B cell (primary cell): ENCODE results near the gene C7orf25. TPM values are rescaled to one million over a fixed set of nuclear protein-coding genes. Genes with fewer than 3 reads are reported as not detected.

Experiments
- ATAC-seq: fragments of 200-7000 bp; cut with Tn5 transposase; one replicate; pipeline ENCODE4 v1.10.0; 2021; ENCODE audit warnings: low read depth, mild to moderate bottlenecking, moderate number of reproducible peaks, moderate library complexity
- CTCF ChIA-PET: fragments of 350-600 bp; sonication (Branson Sonifier 250); formaldehyde crosslinking; loops from one replicate; lab custom pipeline; 2021; ENCODE audit warnings: antibody characterized with exemption, inconsistent platforms; lab: Charles Lee
- POLR2A ChIA-PET: fragments of 350-600 bp; sonication (Branson Sonifier 250); formaldehyde crosslinking; loops from one replicate; lab custom pipeline; 2021; ENCODE audit warnings: antibody characterized with exemption; lab: Charles Lee
- DNase-seq: peaks from one replicate; pipeline ENCODE4 v3.0.0; 2013
- H2AFZ ChIP-seq: 2 replicates; pipeline ENCODE4 v1.6.1; 2012; ENCODE audit warnings: mild to moderate bottlenecking, low read depth, low read length; ENCODE audit not compliant: insufficient read depth, poor library complexity, severe bottlenecking
- H3K27ac ChIP-seq, 2 donors: 1 replicate in 1 of 2; 2 replicates in 1 of 2; pipeline ENCODE4 v1.5.1; 2012 to 2013; ENCODE audit warnings: low read length in 2 of 2, mild to moderate bottlenecking in 2 of 2, moderate library complexity in 1 of 2
- H3K27me3 ChIP-seq, 4 experiments: fragments of 200-600 bp in 1 of 4; sonication (generic) in 1 of 4; replicated peaks in 1 of 4; 1 replicate in 2 of 4; 2 replicates in 2 of 4; pipeline versions ENCODE4 v1.6.1 to v1.7.0; 2013 to 2016; ENCODE audit warnings: low read length in 3 of 4, mild to moderate bottlenecking in 2 of 4, mixed read lengths in 1 of 4, moderate library complexity in 1 of 4; ENCODE audit not compliant: insufficient read depth in 4 of 4, control insufficient read depth in 3 of 4; ENCODE audit errors: control extremely low read depth in 1 of 4
- H3K36me3 ChIP-seq, 2 experiments: replicated peaks in 1 of 2; 1 replicate in 1 of 2; 2 replicates in 1 of 2; pipeline versions ENCODE4 v1.6.1 to v1.7.1; 2013; ENCODE audit warnings: low read length in 1 of 2; ENCODE audit not compliant: insufficient read depth in 2 of 2, control insufficient read depth in 1 of 2; ENCODE audit errors: control extremely low read depth in 1 of 2, extremely low read depth in 1 of 2
- H3K4me1 ChIP-seq, 2 donors: fragments of 200-600 bp in 1 of 2; sonication (generic) in 1 of 2; 1 replicate in 1 of 2; 2 replicates in 1 of 2; pipeline versions ENCODE4 v1.5.1 to v1.6.1; 2013 to 2017; ENCODE audit warnings: low read length in 2 of 2; ENCODE audit not compliant: control insufficient read depth in 2 of 2, insufficient read depth in 2 of 2
- H3K4me2 ChIP-seq: replicated peaks from 2 replicates; pipeline ENCODE3; 2012; ENCODE audit warnings: mild to moderate bottlenecking, low read depth, low read length; ENCODE audit not compliant: poor library complexity, severe bottlenecking
- H3K4me3 ChIP-seq, 5 experiments: fragments of 200-600 bp in 1 of 5; sonication (generic) in 1 of 5; 1 replicate in 3 of 5; 2 replicates in 2 of 5; pipeline versions ENCODE4 v1.5.1 to v1.7.0; 2011 to 2016; ENCODE audit warnings: low read length in 4 of 5, mild to moderate bottlenecking in 4 of 5, low read depth in 2 of 5, control low read depth in 1 of 5, moderate library complexity in 1 of 5; ENCODE audit not compliant: insufficient read depth in 1 of 5; ENCODE audit errors: control extremely low read depth in 1 of 5, extremely low read depth in 1 of 5
- H3K79me2 ChIP-seq: fragments of 200-600 bp; sonication (generic); one replicate; pipeline ENCODE4 v1.6.0; 2016; ENCODE audit warnings: low read length; ENCODE audit not compliant: control insufficient read depth, insufficient read depth
- H3K9ac ChIP-seq: fragments of 200-600 bp; sonication (generic); 2 replicates; pipeline ENCODE4 v1.6.1; 2017; ENCODE audit warnings: mild to moderate bottlenecking, low read length, moderate library complexity
- H3K9me3 ChIP-seq, 3 donors: one replicate each; pipeline versions ENCODE4 v1.6.1 to v1.7.1; 2013; ENCODE audit warnings: low read length in 2 of 3; ENCODE audit not compliant: control insufficient read depth in 2 of 3, insufficient read depth in 1 of 3; ENCODE audit errors: control extremely low read depth in 1 of 3
- H4K20me1 ChIP-seq: 2 replicates; pipeline ENCODE4 v1.6.0; 2012; ENCODE audit warnings: mild to moderate bottlenecking, low read length; ENCODE audit not compliant: insufficient read depth, control insufficient read depth, poor library complexity, severe bottlenecking
- H3K27ac Mint-ChIP-seq: one replicate; pipeline ENCODE4 v1.8.0; 2021; ENCODE audit warnings: mixed read lengths
- H3K27me3 Mint-ChIP-seq: one replicate; pipeline ENCODE4 v1.8.0; 2021; ENCODE audit warnings: mixed read lengths
- H3K4me1 Mint-ChIP-seq: one replicate; pipeline ENCODE4 v1.8.0; 2021; ENCODE audit warnings: mixed read lengths
- H3K4me3 Mint-ChIP-seq: one replicate; pipeline ENCODE4 v1.8.0; 2021; ENCODE audit warnings: mixed read lengths
- H3K9me3 Mint-ChIP-seq: one replicate; pipeline ENCODE4 v1.8.0; 2022; ENCODE audit warnings: mixed read lengths; ENCODE audit not compliant: insufficient read depth
- EZH2 ChIP-seq: IDR thresholded peaks from 2 replicates; pipeline ENCODE4 v1.6.1; 2012; ENCODE audit warnings: borderline replicate concordance, low read depth, mild to moderate bottlenecking, moderate library complexity, low read length; ENCODE audit not compliant: insufficient read depth, poor library complexity, severe bottlenecking
- WGBS: methylation state at CpG from one replicate; pipeline ENCODE4 v1.1.5; 2013; ENCODE audit warnings: missing lambda C conversion rate; ENCODE audit not compliant: insufficient coverage; 5-methylcytosine and 5-hydroxymethylcytosine counted together
- intact Hi-C: fragments of 100-400 bp; cut with micrococcal nuclease; formaldehyde crosslinking; loops from one replicate; pipeline ENCODE4 v1.10.0; 2022
- polyA plus RNA-seq: library from polyadenylated mRNA; depleted of rRNA; stranded (reverse); fragments of >200 nt; gene quantifications from 2 replicates; pipeline ENCODE4 v1.2.3, GENCODE V29; 2012
- total RNA-seq, 2 donors: library from RNA; stranded (reverse); fragments of 120-200 nt in 1 of 2; gene quantifications; 1 replicate in 1 of 2; 2 replicates in 1 of 2; pipeline versions ENCODE4 v1.2.3 to v1.2.4, GENCODE V29; 2013 to 2022
- TF ChIP-seq, protein P1 (sequence below): fragments of 200-600 bp; IDR thresholded peaks from one replicate; pipeline ENCODE4 v1.8.0; 2022; ENCODE audit warnings: antibody characterized with exemption, mild to moderate bottlenecking

The C7orf25 gene
- total and polyA plus RNA-seq, 2 donors (not counting 1 experiment from before 2014, with no cell fraction given), result 2.1 to 11.8 TPM

DNA sequence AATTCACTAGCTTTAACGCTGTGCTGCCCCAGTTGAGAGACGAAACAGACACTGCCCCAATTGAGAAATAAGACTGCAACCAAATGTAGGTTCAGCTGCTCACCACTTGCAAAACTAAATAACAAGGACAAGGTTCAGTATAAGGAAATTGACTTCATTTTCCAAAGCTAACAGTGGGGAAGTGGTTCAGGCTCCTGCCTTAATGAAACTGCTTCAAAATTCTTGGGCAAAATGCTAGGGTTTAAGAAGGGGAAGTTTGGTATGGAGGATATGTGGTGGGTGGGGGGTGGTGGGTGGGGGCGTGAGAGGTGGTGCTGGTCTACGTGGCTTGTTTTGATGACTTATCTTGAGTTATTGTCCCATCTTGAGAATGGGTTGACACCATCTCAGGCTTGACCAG lies 42.1 kb upstream of the C7orf25 start:
- H3K79me2 ChIP-seq, result no peaks in the 10 kb centered on the region
- CTCF ChIA-PET, result interaction anchor here (1.0 kb wide), 1 partner anchor 13 kb away, joined by 3 read pairs; no protein-coding TSS in a partner anchor

DNA sequence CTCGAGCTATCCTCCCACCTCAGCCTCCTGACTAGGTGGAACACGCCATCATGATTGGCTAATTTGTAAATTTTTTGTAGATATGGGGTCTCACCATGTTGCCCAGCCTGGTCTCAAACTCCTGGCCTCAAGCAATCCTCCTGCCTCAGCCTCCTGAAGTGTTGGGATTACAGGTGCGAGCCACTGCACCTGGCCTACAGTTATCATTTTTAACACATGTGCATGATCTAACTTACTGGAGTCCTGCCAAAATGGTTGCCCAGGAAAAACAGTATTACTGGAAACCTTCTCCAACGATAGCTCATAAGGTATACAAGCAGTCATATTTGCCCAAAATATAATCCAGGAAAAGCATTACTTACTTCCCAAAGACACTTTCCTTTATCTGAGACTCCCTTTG lies 40.5 kb upstream of the C7orf25 start:
- Mint-ChIP-seq H3K4me1 (no peaks in the 10 kb centered on the region), H3K4me3 (no peak overlapping the region), H3K9me3 (no peaks in the 10 kb centered on the region), H3K27ac (no peak overlapping the region), H3K27me3 (peaks cover 5% of the 10 kb centered on the region)
- DNase-seq, result no peak
- no peak overlapping the region for H3K9ac ChIP-seq
- no peak overlapping the region for H2AFZ ChIP-seq
- intact Hi-C loops, result no loop called here
- no peaks in the 10 kb centered on the region for H3K79me2 ChIP-seq
- WGBS, result 81% methylated on average over 2 of the region's 4 CpGs
- H3K9me3 ChIP-seq, result peaks cover 0 to 10% (median 1%) of the 10 kb centered on the region in 3 donors
- H3K27me3 ChIP-seq, result no peaks in the 10 kb centered on the region
- CTCF ChIA-PET, result interaction anchor here (1.0 kb wide), 1 partner anchor 11 kb away, joined by 3 read pairs; no protein-coding TSS in a partner anchor
- no peaks in the 10 kb centered on the region for H3K36me3 ChIP-seq
- H3K4me2 ChIP-seq, result no peak overlapping the region
- POLR2A ChIA-PET, result no interaction called here
- H3K4me1 ChIP-seq, result no peaks in the 10 kb centered on the region
- no peak for ATAC-seq
- no peaks in the 10 kb centered on the region for H4K20me1 ChIP-seq
- TF ChIP-seq EZH2, result no peak
- TF ChIP-seq, protein P1, sequence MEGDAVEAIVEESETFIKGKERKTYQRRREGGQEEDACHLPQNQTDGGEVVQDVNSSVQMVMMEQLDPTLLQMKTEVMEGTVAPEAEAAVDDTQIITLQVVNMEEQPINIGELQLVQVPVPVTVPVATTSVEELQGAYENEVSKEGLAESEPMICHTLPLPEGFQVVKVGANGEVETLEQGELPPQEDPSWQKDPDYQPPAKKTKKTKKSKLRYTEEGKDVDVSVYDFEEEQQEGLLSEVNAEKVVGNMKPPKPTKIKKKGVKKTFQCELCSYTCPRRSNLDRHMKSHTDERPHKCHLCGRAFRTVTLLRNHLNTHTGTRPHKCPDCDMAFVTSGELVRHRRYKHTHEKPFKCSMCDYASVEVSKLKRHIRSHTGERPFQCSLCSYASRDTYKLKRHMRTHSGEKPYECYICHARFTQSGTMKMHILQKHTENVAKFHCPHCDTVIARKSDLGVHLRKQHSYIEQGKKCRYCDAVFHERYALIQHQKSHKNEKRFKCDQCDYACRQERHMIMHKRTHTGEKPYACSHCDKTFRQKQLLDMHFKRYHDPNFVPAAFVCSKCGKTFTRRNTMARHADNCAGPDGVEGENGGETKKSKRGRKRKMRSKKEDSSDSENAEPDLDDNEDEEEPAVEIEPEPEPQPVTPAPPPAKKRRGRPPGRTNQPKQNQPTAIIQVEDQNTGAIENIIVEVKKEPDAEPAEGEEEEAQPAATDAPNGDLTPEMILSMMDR, result no peak
- H3K27ac ChIP-seq, result no peak overlapping the region
- H3K4me3 ChIP-seq, result no peak overlapping the region

More for the DNA sequence above, 42.1 kb upstream of the C7orf25 start:
- intact Hi-C loops, result no loop called here
- H3K27me3 ChIP-seq, result no peaks in the 10 kb centered on the region
- H3K9me3 ChIP-seq, result peaks cover 0 to 10% (median 1%) of the 10 kb centered on the region in 3 donors
- H3K4me1 ChIP-seq, result no peaks in the 10 kb centered on the region
- Mint-ChIP-seq H3K4me3 (no peak overlapping the region), H3K27me3 (peaks cover 5% of the 10 kb centered on the region), H3K27ac (no peak overlapping the region), H3K9me3 (no peaks in the 10 kb centered on the region), H3K4me1 (no peaks in the 10 kb centered on the region)
- no peaks in the 10 kb centered on the region for H3K36me3 ChIP-seq
- no CpG with 5 or more reads among the region's 4 CpGs for WGBS
- no peak overlapping the region for H3K9ac ChIP-seq
- H2AFZ ChIP-seq, result no peak overlapping the region
- no peak overlapping the region for H3K27ac ChIP-seq
- no peak overlapping the region for H3K4me2 ChIP-seq
- no peak for DNase-seq
- POLR2A ChIA-PET, result no interaction called here
- TF ChIP-seq, protein P1, result no peak
- no peak for TF ChIP-seq EZH2
- H4K20me1 ChIP-seq, result no peaks in the 10 kb centered on the region
- no peak for ATAC-seq
- no peak overlapping the region for H3K4me3 ChIP-seq
